ENCODE results near the gene DNER.

The DNER gene

GRCh38 chr2:229669841-229670240, 44.5 kb downstream of the DNER start:
- DNase-seq = no peak

GRCh38 chr2:229666811-229667210, 47.5 kb downstream of the DNER start:
- DNase-seq = no peak

DNA sequence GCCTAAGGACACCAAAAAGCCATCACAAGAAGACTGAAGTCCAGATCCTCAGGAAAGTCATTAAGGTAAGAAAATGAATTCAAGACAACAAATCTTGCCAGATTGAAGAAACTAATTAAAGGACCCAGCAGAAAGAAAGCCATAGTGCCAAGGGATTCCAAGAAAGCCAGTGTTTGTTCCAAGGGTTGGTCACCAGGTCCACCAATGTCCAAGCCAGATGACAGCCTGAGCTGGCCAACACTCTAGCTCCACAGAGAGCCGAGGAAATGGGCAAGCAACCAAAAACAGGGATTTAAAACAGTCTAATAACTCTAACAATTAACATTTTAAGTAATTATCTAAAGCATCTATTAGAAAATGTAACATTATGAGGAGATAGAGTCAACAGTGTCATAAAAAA, 49.2 kb downstream of the DNER start:
- no peak for DNase-seq

- DNase-seq = no peak
These were observed 52.9 kb downstream of the DNER start for GRCh38 chr2:229661478-229661877.

GRCh38 chr2:229660951-229661350, 53.4 kb downstream of the DNER start:
- no peak for DNase-seq

DNA sequence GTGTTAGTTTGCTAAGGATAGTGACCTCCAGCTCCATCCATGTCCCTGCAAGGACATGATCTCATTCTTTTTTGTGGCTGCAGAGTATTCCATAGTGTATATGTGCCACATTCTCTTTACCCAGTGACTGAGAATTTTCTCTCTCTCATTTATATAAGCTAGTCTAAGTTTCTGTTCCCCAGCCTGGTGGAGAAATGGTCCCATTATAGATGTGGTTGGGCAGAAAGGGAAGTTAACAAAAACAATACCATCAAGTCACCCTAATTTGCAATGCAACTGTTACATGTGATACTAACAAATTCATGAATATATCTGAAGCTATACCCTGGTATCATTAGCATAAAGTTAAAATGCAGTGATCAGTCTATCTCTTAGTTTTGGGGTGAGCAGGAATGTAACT, 54.0 kb downstream of the DNER start:
- no peak for DNase-seq

DNA sequence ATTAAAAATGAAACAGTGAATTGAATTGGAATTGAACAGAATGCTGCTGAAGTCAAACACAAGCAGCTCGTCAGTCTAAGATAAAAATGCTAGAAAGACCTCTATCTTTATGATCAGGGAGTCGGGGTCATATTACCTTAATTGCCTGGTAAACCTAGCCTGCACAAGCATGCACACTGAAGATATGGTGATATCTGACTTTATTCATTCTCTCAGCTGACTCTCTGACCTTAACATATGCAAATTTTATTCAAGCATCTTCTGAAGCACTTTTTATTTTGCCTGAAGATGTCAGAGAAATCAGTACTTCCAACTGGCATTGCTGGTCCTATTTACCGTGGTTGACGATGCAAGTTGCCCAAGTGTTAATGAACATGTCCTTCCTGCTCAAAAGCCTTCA, 56.4 kb downstream of the DNER start:
- no peak for DNase-seq

DNA sequence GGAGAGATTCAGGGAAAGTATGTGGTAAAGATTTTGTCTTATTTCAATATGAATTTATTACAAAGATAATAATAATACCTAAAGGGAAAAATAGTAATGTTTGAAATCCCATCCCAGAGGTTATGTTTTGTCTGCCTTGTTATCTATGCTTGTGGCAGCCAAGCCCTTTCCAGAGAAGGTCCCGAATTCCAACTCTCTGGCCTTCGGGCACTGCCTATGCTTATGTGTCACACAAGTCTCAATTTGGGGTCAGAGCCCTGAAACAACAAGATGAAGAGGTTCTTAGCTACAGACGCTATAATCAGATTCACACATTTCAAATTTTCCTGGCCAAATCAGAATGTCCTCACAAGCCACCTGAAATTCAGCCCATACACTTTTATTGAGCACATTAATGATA, 59.9 kb downstream of the DNER start:
- no peak for DNase-seq

DNA sequence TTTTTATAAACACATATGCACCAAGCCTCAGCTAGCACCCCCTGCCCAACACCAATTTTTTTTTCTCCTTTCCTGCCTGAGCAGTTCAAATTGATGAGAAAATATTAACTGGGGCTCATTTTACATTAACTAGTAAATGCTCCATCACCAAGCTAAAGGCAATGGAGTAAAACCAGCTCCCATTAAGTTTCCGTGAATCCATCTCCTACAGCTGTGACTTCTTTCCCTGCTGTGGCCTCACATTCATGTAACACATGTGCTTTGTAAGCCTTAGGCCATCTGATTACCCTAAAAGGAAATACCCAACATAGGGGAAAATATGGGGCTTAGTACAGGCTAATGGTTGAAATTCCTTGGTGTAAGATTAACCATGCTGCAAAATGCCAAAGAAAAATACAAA, 60.8 kb downstream of the DNER start:
- no peak for DNase-seq

DNA sequence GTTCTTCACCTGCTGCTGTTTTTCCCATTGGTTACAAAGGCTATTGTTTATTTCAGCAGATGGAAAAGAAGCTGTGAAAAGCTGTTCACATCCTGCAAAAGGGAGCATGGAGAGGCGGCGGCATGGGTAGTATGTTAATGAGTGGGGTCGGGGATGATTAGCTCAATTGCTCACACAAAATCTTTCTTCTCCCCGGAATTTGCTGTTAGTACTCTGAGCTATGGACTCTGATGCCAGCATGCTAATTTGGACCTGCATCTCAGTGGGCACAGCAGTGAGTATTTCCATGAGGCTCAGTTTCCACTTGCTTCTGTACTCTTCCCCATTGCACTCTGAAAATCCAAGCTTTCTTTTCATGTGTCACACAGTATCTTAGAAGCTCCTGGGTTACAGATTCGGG, 61.6 kb downstream of the DNER start:
- no peak for DNase-seq

- DNase-seq = no peak
These were observed 63.5 kb downstream of the DNER start for GRCh38 chr2:229650901-229651300.

DNA sequence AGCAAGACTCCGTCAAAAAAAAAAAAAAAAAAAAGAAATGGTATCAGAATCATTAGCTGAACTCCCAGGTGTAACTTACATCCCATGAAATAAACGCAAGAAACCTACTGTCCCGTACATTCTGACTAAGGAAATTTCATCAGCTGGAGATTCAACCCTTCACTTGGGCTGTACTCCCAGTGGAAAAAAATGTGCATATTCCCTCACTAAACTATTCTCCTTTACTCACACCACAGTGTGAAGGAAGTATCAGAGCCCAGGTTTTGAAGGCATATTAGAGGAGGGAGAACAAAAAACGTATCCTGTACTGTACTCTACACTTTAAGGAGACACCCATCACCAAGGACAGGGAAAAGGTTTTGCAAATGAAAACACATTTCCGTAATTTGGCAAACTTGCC, 64.3 kb downstream of the DNER start:
- no peak for DNase-seq

- no peak for DNase-seq
These were observed 68.1 kb downstream of the DNER start for GRCh38 chr2:229646186-229646723.

GRCh38 chr2:229642371-229642770, 72.0 kb downstream of the DNER start:
- no peak for DNase-seq

- no peak for DNase-seq
These were observed 72.7 kb downstream of the DNER start for GRCh38 chr2:229641676-229642075.

- DNase-seq = no peak
These were observed 73.7 kb downstream of the DNER start for GRCh38 chr2:229640636-229641035.

DNA sequence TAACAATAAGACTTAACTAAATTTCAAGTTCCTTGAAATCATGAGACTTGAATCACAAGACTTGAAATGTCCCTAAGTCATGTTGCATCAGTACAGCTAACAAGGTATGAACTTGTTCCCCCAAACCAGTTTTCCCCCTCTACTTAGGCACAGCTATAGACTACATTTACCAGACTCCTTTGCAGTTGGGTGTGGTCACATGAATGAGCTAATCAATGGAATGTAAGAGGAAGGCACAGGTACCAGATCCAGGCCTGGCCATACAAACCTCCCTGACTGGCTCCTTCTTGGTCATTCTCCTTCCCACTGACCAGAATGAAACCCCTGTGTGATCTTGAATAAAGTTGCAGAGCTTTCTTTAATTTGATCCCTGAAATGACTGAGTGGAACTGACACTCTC, 77.8 kb downstream of the DNER start:
- no peak for DNase-seq

GRCh38 chr2:229635371-229635680, 79.0 kb downstream of the DNER start:
- no peak for DNase-seq

GRCh38 chr2:229634601-229635370, 79.6 kb downstream of the DNER start:
- no peak for DNase-seq

- DNase-seq = no peak
These were observed 80.8 kb downstream of the DNER start for GRCh38 chr2:229633556-229633955.

GRCh38 chr2:229629039-229629438, 85.3 kb downstream of the DNER start:
- DNase-seq = no peak

DNA sequence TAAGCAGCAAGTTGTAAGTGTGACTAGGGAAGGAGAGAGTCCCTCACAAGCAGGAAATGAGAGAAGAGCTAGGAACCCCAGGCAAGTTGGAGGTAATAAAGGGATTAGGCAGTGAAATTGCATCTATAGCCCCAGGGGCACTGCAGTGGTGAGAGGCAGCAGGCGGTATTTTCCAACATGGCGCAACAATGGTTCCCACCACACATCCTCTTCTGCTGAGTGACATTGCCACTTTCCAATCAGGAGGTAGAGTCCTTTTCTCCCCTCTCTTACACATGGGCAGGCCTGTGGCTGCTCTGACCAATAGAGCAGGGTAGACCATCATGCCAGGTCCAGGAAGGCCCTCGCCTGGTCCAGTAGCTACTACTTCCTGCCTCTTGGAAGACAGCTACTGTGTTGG, 86.6 kb downstream of the DNER start:
- DNase-seq = no peak

- no peak for DNase-seq
These were observed 91.6 kb downstream of the DNER start for GRCh38 chr2:229622495-229623355.

- no peak for DNase-seq
These were observed 93.6 kb downstream of the DNER start for GRCh38 chr2:229620759-229621158.
